ENCODE data around the gene MYF5.

DNA sequence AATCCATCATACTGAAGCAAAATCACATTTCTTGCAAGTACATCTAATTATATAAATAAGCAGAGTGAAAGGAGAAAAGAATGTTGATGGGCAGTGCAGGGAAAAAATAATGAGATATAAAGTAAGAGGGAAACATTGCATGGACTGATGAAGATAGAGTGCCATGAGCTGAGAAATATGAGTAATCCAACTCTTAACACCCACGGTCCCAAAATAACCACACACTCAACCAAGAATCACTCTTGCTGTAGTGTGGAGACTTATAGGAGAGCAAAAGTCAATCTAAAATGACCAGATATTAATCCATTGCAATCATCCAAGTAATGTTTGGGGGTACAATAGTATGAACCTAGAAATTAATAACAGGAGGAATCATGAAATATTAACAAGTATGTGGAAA is 40.2 kb downstream of the MYF5 start:
- TF ChIP-seq, protein P1, sequence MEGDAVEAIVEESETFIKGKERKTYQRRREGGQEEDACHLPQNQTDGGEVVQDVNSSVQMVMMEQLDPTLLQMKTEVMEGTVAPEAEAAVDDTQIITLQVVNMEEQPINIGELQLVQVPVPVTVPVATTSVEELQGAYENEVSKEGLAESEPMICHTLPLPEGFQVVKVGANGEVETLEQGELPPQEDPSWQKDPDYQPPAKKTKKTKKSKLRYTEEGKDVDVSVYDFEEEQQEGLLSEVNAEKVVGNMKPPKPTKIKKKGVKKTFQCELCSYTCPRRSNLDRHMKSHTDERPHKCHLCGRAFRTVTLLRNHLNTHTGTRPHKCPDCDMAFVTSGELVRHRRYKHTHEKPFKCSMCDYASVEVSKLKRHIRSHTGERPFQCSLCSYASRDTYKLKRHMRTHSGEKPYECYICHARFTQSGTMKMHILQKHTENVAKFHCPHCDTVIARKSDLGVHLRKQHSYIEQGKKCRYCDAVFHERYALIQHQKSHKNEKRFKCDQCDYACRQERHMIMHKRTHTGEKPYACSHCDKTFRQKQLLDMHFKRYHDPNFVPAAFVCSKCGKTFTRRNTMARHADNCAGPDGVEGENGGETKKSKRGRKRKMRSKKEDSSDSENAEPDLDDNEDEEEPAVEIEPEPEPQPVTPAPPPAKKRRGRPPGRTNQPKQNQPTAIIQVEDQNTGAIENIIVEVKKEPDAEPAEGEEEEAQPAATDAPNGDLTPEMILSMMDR (IDR thresholded peaks at IDR 0.05) = no peak
- TF ChIP-seq RFX5 (IDR thresholded peaks at IDR 0.05; ENCODE audit: low read length) (no peak), POLR2AphosphoS5 (IDR thresholded peaks at IDR 0.05; ENCODE audit: low read depth, low read length) (no peak)
- TF ChIP-seq, protein P2, sequence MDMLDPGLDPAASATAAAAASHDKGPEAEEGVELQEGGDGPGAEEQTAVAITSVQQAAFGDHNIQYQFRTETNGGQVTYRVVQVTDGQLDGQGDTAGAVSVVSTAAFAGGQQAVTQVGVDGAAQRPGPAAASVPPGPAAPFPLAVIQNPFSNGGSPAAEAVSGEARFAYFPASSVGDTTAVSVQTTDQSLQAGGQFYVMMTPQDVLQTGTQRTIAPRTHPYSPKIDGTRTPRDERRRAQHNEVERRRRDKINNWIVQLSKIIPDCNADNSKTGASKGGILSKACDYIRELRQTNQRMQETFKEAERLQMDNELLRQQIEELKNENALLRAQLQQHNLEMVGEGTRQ (IDR thresholded peaks at IDR 0.05; ENCODE audit: borderline replicate concordance, low read depth, low read length) = no peak
